Osteoblast (primary cell): Measurements from ENCODE around the gene NT5C2. TPM values are rescaled to one million over a fixed set of nuclear protein-coding genes. Genes with fewer than 3 reads are reported as not detected.
"Not testable (repeated sequence)": the region's sequence is repeated elsewhere in the genome, so short reads cannot be mapped to it uniquely, and the experiment has no call there.

Source experiments
- DNase-seq: peaks from one replicate; pipeline ENCODE4 v3.0.0; 2011; ENCODE audit warnings: low spot score, mixed read lengths; ENCODE audit not compliant: insufficient read length; ENCODE audit errors: missing footprints
- H2AFZ ChIP-seq: 2 replicates; pipeline ENCODE4 v1.6.0; 2011; ENCODE audit warnings: mild to moderate bottlenecking, low read length
- H3K27ac ChIP-seq: 2 replicates; pipeline ENCODE4 v1.5.1; 2011; ENCODE audit warnings: mild to moderate bottlenecking, low read depth, low read length, moderate library complexity
- H3K27me3 ChIP-seq: 2 replicates; pipeline ENCODE4 v1.6.0; 2012; ENCODE audit warnings: mild to moderate bottlenecking, control low read depth, inconsistent platforms, low read length, moderate library complexity; ENCODE audit not compliant: insufficient read depth
- H3K36me3 ChIP-seq: 2 replicates; pipeline ENCODE4 v1.5.1; 2011; ENCODE audit warnings: mild to moderate bottlenecking, low read length, control low read depth, moderate library complexity; ENCODE audit not compliant: insufficient read depth
- H3K4me1 ChIP-seq: 2 replicates; pipeline ENCODE4 v1.5.1; 2011; ENCODE audit warnings: mild to moderate bottlenecking, low read length, control low read depth, moderate library complexity; ENCODE audit not compliant: insufficient read depth
- H3K4me2 ChIP-seq: 2 replicates; pipeline ENCODE4 v1.6.0; 2011; ENCODE audit warnings: mild to moderate bottlenecking, low read length; ENCODE audit not compliant: insufficient read depth
- H3K4me3 ChIP-seq: fragments of 200-600 bp; sonication (generic); 3 replicates; pipeline ENCODE4 v1.5.1; 2012; ENCODE audit warnings: mild to moderate bottlenecking, low read length, inconsistent platforms; ENCODE audit not compliant: insufficient read depth
- H3K79me2 ChIP-seq: 2 replicates; pipeline ENCODE4 v1.6.0; 2012; ENCODE audit warnings: mild to moderate bottlenecking, low read length, control low read depth, inconsistent platforms; ENCODE audit not compliant: insufficient read depth
- H3K9me3 ChIP-seq: 2 replicates; pipeline ENCODE4 v1.5.1; 2011; ENCODE audit warnings: low read depth, low read length, control low read depth
- H4K20me1 ChIP-seq: 2 replicates; pipeline ENCODE4 v1.6.0; 2012; ENCODE audit warnings: mild to moderate bottlenecking, low read length, control low read depth; ENCODE audit not compliant: insufficient read depth
- CTCF ChIP-seq: IDR thresholded peaks from 2 replicates; pipeline ENCODE4 v1.5.1; 2011; ENCODE audit warnings: mild to moderate bottlenecking, low read depth, low read length, moderate library complexity; ENCODE audit errors: extremely low read depth
- total RNA-seq: library from RNA; depleted of rRNA; stranded (reverse); fragments of >200 nt; gene quantifications from 2 replicates; pipeline ENCODE4 v1.2.3, GENCODE V29; 2012

The NT5C2 gene
- total RNA-seq, 1 donor, result 94.1 TPM

- Histone ChIP-seq H3K79me2 (no peaks in the 10 kb centered on the region), H3K9me3 (no peaks in the 10 kb centered on the region), H3K4me3 (no peak overlapping the region), H3K36me3 (no peaks in the 10 kb centered on the region), H3K27ac (no peak overlapping the region), H3K4me2 (no peak overlapping the region), H2AFZ (no peak overlapping the region), H4K20me1 (no peaks in the 10 kb centered on the region), H3K4me1 (peaks cover 3% of the 10 kb centered on the region), H3K27me3 (no peaks in the 10 kb centered on the region)
- no peak for TF ChIP-seq CTCF
- DNase-seq, result peak; percentile 41
Observed at GRCh38 chr10:103067956-103068355, 125.1 kb downstream of the NT5C2 start.

- Histone ChIP-seq H3K4me1 (peaks cover 3% of the 10 kb centered on the region), H3K9me3 (no peaks in the 10 kb centered on the region), H3K4me2 (no peak overlapping the region), H3K79me2 (no peaks in the 10 kb centered on the region), H3K27me3 (no peaks in the 10 kb centered on the region), H4K20me1 (no peaks in the 10 kb centered on the region), H3K36me3 (no peaks in the 10 kb centered on the region), H3K27ac (no peak overlapping the region), H2AFZ (no peak overlapping the region), H3K4me3 (no peak overlapping the region)
- TF ChIP-seq CTCF, result no peak
- no peak for DNase-seq
Observed at GRCh38 chr10:103067484-103067883, 125.6 kb downstream of the NT5C2 start.

GRCh38 chr10:103067099-103067477 is 126.0 kb downstream of the NT5C2 start:
- H3K4me2 ChIP-seq, H3K4me1 ChIP-seq, H3K4me3 ChIP-seq, H4K20me1 ChIP-seq, H3K27ac ChIP-seq, H3K9me3 ChIP-seq, H3K27me3 ChIP-seq, H3K36me3 ChIP-seq, H3K79me2 ChIP-seq, H2AFZ ChIP-seq, DNase-seq: not testable (repeated sequence)

GRCh38 chr10:103066141-103067098 is 126.7 kb downstream of the NT5C2 start:
- no peaks in the 10 kb centered on the region for H3K36me3 ChIP-seq
- no peak overlapping the region for H3K4me3 ChIP-seq
- no peaks in the 10 kb centered on the region for H3K27me3 ChIP-seq
- H2AFZ ChIP-seq, result no peak overlapping the region
- H4K20me1 ChIP-seq, result no peaks in the 10 kb centered on the region
- no peak for TF ChIP-seq CTCF
- peaks cover 3% of the 10 kb centered on the region for H3K4me1 ChIP-seq
- DNase-seq, result no peak
- H3K27ac ChIP-seq, result no peak overlapping the region
- no peak overlapping the region for H3K4me2 ChIP-seq
- H3K9me3 ChIP-seq, result no peaks in the 10 kb centered on the region
- H3K79me2 ChIP-seq, result no peaks in the 10 kb centered on the region
